B cell (primary cell): ENCODE data around the gene DENND1A. TPM values are rescaled to one million over a fixed set of nuclear protein-coding genes. Genes with fewer than 3 reads are reported as not detected.

Experiments used
- ATAC-seq: fragments of 200-7000 bp; cut with Tn5 transposase; one replicate; pipeline ENCODE4 v1.10.0; 2021; ENCODE audit warnings: low read depth, mild to moderate bottlenecking, moderate number of reproducible peaks, moderate library complexity
- CTCF ChIA-PET: fragments of 350-600 bp; sonication (Branson Sonifier 250); formaldehyde crosslinking; loops from one replicate; lab custom pipeline; 2021; ENCODE audit warnings: antibody characterized with exemption, inconsistent platforms; lab: Charles Lee
- POLR2A ChIA-PET: fragments of 350-600 bp; sonication (Branson Sonifier 250); formaldehyde crosslinking; loops from one replicate; lab custom pipeline; 2021; ENCODE audit warnings: antibody characterized with exemption; lab: Charles Lee
- DNase-seq: peaks from one replicate; pipeline ENCODE4 v3.0.0; 2013
- H2AFZ ChIP-seq: 2 replicates; pipeline ENCODE4 v1.6.1; 2012; ENCODE audit warnings: mild to moderate bottlenecking, low read depth, low read length; ENCODE audit not compliant: insufficient read depth, poor library complexity, severe bottlenecking
- H3K27ac ChIP-seq, 2 donors: 1 replicate in 1 of 2; 2 replicates in 1 of 2; pipeline ENCODE4 v1.5.1; 2012 to 2013; ENCODE audit warnings: low read length in 2 of 2, mild to moderate bottlenecking in 2 of 2, moderate library complexity in 1 of 2
- H3K27me3 ChIP-seq, 4 experiments: fragments of 200-600 bp in 1 of 4; sonication (generic) in 1 of 4; replicated peaks in 1 of 4; 1 replicate in 2 of 4; 2 replicates in 2 of 4; pipeline versions ENCODE4 v1.6.1 to v1.7.0; 2013 to 2016; ENCODE audit warnings: low read length in 3 of 4, mild to moderate bottlenecking in 2 of 4, mixed read lengths in 1 of 4, moderate library complexity in 1 of 4; ENCODE audit not compliant: insufficient read depth in 4 of 4, control insufficient read depth in 3 of 4; ENCODE audit errors: control extremely low read depth in 1 of 4
- H3K36me3 ChIP-seq, 2 experiments: replicated peaks in 1 of 2; 1 replicate in 1 of 2; 2 replicates in 1 of 2; pipeline versions ENCODE4 v1.6.1 to v1.7.1; 2013; ENCODE audit warnings: low read length in 1 of 2; ENCODE audit not compliant: insufficient read depth in 2 of 2, control insufficient read depth in 1 of 2; ENCODE audit errors: control extremely low read depth in 1 of 2, extremely low read depth in 1 of 2
- H3K4me1 ChIP-seq, 2 donors: fragments of 200-600 bp in 1 of 2; sonication (generic) in 1 of 2; 1 replicate in 1 of 2; 2 replicates in 1 of 2; pipeline versions ENCODE4 v1.5.1 to v1.6.1; 2013 to 2017; ENCODE audit warnings: low read length in 2 of 2; ENCODE audit not compliant: control insufficient read depth in 2 of 2, insufficient read depth in 2 of 2
- H3K4me2 ChIP-seq: replicated peaks from 2 replicates; pipeline ENCODE3; 2012; ENCODE audit warnings: mild to moderate bottlenecking, low read depth, low read length; ENCODE audit not compliant: poor library complexity, severe bottlenecking
- H3K4me3 ChIP-seq, 5 experiments: fragments of 200-600 bp in 1 of 5; sonication (generic) in 1 of 5; 1 replicate in 3 of 5; 2 replicates in 2 of 5; pipeline versions ENCODE4 v1.5.1 to v1.7.0; 2011 to 2016; ENCODE audit warnings: low read length in 4 of 5, mild to moderate bottlenecking in 4 of 5, low read depth in 2 of 5, control low read depth in 1 of 5, moderate library complexity in 1 of 5; ENCODE audit not compliant: insufficient read depth in 1 of 5; ENCODE audit errors: control extremely low read depth in 1 of 5, extremely low read depth in 1 of 5
- H3K79me2 ChIP-seq: fragments of 200-600 bp; sonication (generic); one replicate; pipeline ENCODE4 v1.6.0; 2016; ENCODE audit warnings: low read length; ENCODE audit not compliant: control insufficient read depth, insufficient read depth
- H3K9ac ChIP-seq: fragments of 200-600 bp; sonication (generic); 2 replicates; pipeline ENCODE4 v1.6.1; 2017; ENCODE audit warnings: mild to moderate bottlenecking, low read length, moderate library complexity
- H3K9me3 ChIP-seq, 3 donors: one replicate each; pipeline versions ENCODE4 v1.6.1 to v1.7.1; 2013; ENCODE audit warnings: low read length in 2 of 3; ENCODE audit not compliant: control insufficient read depth in 2 of 3, insufficient read depth in 1 of 3; ENCODE audit errors: control extremely low read depth in 1 of 3
- H4K20me1 ChIP-seq: 2 replicates; pipeline ENCODE4 v1.6.0; 2012; ENCODE audit warnings: mild to moderate bottlenecking, low read length; ENCODE audit not compliant: insufficient read depth, control insufficient read depth, poor library complexity, severe bottlenecking
- H3K27ac Mint-ChIP-seq: one replicate; pipeline ENCODE4 v1.8.0; 2021; ENCODE audit warnings: mixed read lengths
- H3K27me3 Mint-ChIP-seq: one replicate; pipeline ENCODE4 v1.8.0; 2021; ENCODE audit warnings: mixed read lengths
- H3K4me1 Mint-ChIP-seq: one replicate; pipeline ENCODE4 v1.8.0; 2021; ENCODE audit warnings: mixed read lengths
- H3K4me3 Mint-ChIP-seq: one replicate; pipeline ENCODE4 v1.8.0; 2021; ENCODE audit warnings: mixed read lengths
- H3K9me3 Mint-ChIP-seq: one replicate; pipeline ENCODE4 v1.8.0; 2022; ENCODE audit warnings: mixed read lengths; ENCODE audit not compliant: insufficient read depth
- CTCF ChIP-seq: fragments of 200-600 bp; IDR thresholded peaks from one replicate; pipeline ENCODE4 v1.8.0; 2022; ENCODE audit warnings: antibody characterized with exemption, mild to moderate bottlenecking
- EZH2 ChIP-seq: IDR thresholded peaks from 2 replicates; pipeline ENCODE4 v1.6.1; 2012; ENCODE audit warnings: borderline replicate concordance, low read depth, mild to moderate bottlenecking, moderate library complexity, low read length; ENCODE audit not compliant: insufficient read depth, poor library complexity, severe bottlenecking
- WGBS: methylation state at CpG from one replicate; pipeline ENCODE4 v1.1.5; 2013; ENCODE audit warnings: missing lambda C conversion rate; ENCODE audit not compliant: insufficient coverage; 5-methylcytosine and 5-hydroxymethylcytosine counted together
- intact Hi-C: fragments of 100-400 bp; cut with micrococcal nuclease; formaldehyde crosslinking; loops from one replicate; pipeline ENCODE4 v1.10.0; 2022
- polyA plus RNA-seq: library from polyadenylated mRNA; depleted of rRNA; stranded (reverse); fragments of >200 nt; gene quantifications from 2 replicates; pipeline ENCODE4 v1.2.3, GENCODE V29; 2012
- total RNA-seq, 2 donors: library from RNA; stranded (reverse); fragments of 120-200 nt in 1 of 2; gene quantifications; 1 replicate in 1 of 2; 2 replicates in 1 of 2; pipeline versions ENCODE4 v1.2.3 to v1.2.4, GENCODE V29; 2013 to 2022

Gene DENND1A
- total and polyA plus RNA-seq, 2 donors (not counting 1 experiment from before 2014, with no cell fraction given): 10.8 to 26.0 TPM

- 100% methylated on average over 5 of the region's 6 CpGs for WGBS
- no peak overlapping the region for H3K4me3 ChIP-seq
- H3K27me3 ChIP-seq: no peaks in the 10 kb centered on the region
- no peak overlapping the region for H2AFZ ChIP-seq
- no peaks in the 10 kb centered on the region for H3K79me2 ChIP-seq
- no peak overlapping the region for H3K9ac ChIP-seq
- no peaks in the 10 kb centered on the region for H3K4me1 Mint-ChIP-seq
- H3K36me3 ChIP-seq: peaks cover 0 to 9% of the 10 kb centered on the region in 2 experiments
- H3K9me3 ChIP-seq: no peaks in the 10 kb centered on the region
- CTCF ChIA-PET: no interaction called here
- TF ChIP-seq EZH2 (no peak), CTCF (no peak)
- H4K20me1 ChIP-seq: no peaks in the 10 kb centered on the region
- no peaks in the 10 kb centered on the region for H3K4me1 ChIP-seq
- H3K4me3 Mint-ChIP-seq: no peak overlapping the region
- no peak overlapping the region for H3K27ac Mint-ChIP-seq
- intact Hi-C loops: no loop called here
- H3K9me3 Mint-ChIP-seq: peaks cover 9% of the 10 kb centered on the region
- ATAC-seq: no peak
- H3K4me2 ChIP-seq: no peak overlapping the region
- no peak for DNase-seq
- no peak overlapping the region for H3K27ac ChIP-seq
- H3K27me3 Mint-ChIP-seq: no peaks in the 10 kb centered on the region
- POLR2A ChIA-PET: no interaction called here
Observed at GRCh38 chr9:123536455-123536868, 393.5 kb downstream of the DENND1A start.

- intact Hi-C loops: no loop called here
- Histone ChIP-seq H3K9me3 (peaks cover 0 to 4% (median 3%) of the 10 kb centered on the region in 3 donors), H3K4me1 (no peaks in the 10 kb centered on the region), H3K27ac (no peak overlapping the region), H3K9ac (no peak overlapping the region), H4K20me1 (no peaks in the 10 kb centered on the region), H2AFZ (no peak overlapping the region), H3K4me3 (no peak overlapping the region), H3K27me3 (no peaks in the 10 kb centered on the region), H3K36me3 (peaks cover 0 to 9% of the 10 kb centered on the region in 2 experiments), H3K79me2 (no peaks in the 10 kb centered on the region), H3K4me2 (no peak overlapping the region)
- Mint-ChIP-seq H3K27ac (no peak overlapping the region), H3K27me3 (no peaks in the 10 kb centered on the region), H3K4me3 (no peak overlapping the region), H3K9me3 (peaks cover 16% of the 10 kb centered on the region), H3K4me1 (no peaks in the 10 kb centered on the region)
- ChIA-PET CTCF (interaction anchor here (0.6 to 2.4 kb wide), 3 partner anchors 8 to 505 kb away, joined by 3 to 7 read pairs (median 5); no protein-coding TSS in a partner anchor), POLR2A (no interaction called here)
- WGBS: no CpG with 5 or more reads among the region's 2 CpGs
- no peak for TF ChIP-seq EZH2
- DNase-seq (no peak), ATAC-seq (no peak)
Observed at GRCh38 chr9:123534336-123534735, 395.6 kb downstream of the DENND1A start.
